ENCODE results near the gene AMN.

Gene AMN

DNA sequence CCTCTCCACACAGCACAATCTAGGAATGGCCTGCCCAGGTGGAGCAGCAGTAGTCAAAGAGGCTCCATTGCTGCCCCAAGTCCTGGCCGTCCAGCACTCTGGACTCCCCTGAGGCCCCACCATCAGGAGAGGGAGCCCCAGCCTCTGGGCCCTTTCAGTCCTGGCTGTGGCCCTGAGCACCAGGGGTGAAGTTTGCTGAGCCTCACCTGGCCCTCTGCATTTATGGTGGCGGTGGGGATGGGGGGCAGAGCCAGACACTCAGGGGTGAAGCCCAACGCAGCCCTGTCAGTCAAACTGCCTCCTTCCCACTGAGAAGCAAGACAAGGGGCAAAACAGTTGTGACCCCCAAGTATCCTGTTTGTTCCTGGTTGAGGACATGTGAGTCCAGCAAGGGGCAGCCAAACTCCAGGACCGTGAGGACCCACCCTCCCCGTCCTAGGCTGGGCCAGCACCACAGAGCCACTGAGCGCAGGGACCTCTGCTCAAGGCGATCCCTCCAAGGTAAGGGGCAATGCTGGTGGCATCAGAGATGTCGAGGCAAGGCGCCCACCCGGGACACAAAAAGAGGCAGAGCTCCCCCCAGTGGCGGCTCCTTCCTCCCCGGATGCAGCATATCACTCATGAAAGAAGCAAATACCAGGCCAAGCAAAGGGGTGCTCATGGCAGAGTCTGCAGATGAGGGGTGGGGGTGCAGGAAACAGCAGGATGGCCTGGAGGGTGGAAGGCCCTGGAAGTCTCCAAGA, 4.8 kb upstream of the AMN start:
- Histone ChIP-seq H3K4me1 (peaks cover 0 to 2% (median under 1%) of the 10 kb centered on the region in 4 donors), H3K36me3 (peaks cover 0 to under 1% (median 0%) of the 10 kb centered on the region in 3 donors), H3K27ac (no peak overlapping the region), H3K9me3 (no peaks in the 10 kb centered on the region), H3K4me3 (no peak overlapping the region), H3K27me3 (peaks cover 0 to 8% of the 10 kb centered on the region in 2 donors)
- peak in 1 of 2 donors; percentile 65 for DNase-seq
- intact Hi-C loops (cut with DNase I; ENCODE audit: low total_unique reads), result no loop called here
- TF ChIP-seq, protein P1, sequence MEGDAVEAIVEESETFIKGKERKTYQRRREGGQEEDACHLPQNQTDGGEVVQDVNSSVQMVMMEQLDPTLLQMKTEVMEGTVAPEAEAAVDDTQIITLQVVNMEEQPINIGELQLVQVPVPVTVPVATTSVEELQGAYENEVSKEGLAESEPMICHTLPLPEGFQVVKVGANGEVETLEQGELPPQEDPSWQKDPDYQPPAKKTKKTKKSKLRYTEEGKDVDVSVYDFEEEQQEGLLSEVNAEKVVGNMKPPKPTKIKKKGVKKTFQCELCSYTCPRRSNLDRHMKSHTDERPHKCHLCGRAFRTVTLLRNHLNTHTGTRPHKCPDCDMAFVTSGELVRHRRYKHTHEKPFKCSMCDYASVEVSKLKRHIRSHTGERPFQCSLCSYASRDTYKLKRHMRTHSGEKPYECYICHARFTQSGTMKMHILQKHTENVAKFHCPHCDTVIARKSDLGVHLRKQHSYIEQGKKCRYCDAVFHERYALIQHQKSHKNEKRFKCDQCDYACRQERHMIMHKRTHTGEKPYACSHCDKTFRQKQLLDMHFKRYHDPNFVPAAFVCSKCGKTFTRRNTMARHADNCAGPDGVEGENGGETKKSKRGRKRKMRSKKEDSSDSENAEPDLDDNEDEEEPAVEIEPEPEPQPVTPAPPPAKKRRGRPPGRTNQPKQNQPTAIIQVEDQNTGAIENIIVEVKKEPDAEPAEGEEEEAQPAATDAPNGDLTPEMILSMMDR (IDR thresholded peaks at IDR 0.05), result peak; percentile 43 to 46

DNA sequence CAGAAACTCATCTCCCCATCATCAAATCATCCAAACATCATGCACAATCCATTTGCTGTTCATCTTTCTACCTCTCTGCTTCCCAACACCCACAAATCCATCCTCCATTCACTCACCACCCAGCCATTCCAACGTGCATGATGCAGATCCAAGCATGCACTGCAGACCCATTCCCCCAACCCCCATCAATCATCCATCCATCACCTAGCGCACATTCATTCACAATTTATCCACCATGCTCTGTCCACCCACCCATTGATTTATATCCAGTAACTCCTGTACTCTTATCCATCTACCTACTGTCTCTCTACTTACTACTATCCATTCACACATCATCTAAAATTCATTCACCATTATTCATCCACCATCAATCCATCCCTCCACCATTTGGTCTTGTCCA, 4.0 kb upstream of the AMN start:
- peaks cover 0 to 10% (median 8%) of the 10 kb centered on the region in 4 donors for H3K4me1 ChIP-seq
- no peaks in the 10 kb centered on the region for H3K36me3 ChIP-seq
- no peaks in the 10 kb centered on the region for H3K9me3 ChIP-seq
- TF ChIP-seq, protein P1 (IDR thresholded peaks at IDR 0.05), result no peak
- intact Hi-C loops (cut with DNase I; ENCODE audit: low total_unique reads), result no loop called here
- DNase-seq, result no peak
- H3K27ac ChIP-seq, result no peak overlapping the region
- no peak overlapping the region for H3K4me3 ChIP-seq
- H3K27me3 ChIP-seq, result peaks cover 0 to 16% of the 10 kb centered on the region in 2 donors

DNA sequence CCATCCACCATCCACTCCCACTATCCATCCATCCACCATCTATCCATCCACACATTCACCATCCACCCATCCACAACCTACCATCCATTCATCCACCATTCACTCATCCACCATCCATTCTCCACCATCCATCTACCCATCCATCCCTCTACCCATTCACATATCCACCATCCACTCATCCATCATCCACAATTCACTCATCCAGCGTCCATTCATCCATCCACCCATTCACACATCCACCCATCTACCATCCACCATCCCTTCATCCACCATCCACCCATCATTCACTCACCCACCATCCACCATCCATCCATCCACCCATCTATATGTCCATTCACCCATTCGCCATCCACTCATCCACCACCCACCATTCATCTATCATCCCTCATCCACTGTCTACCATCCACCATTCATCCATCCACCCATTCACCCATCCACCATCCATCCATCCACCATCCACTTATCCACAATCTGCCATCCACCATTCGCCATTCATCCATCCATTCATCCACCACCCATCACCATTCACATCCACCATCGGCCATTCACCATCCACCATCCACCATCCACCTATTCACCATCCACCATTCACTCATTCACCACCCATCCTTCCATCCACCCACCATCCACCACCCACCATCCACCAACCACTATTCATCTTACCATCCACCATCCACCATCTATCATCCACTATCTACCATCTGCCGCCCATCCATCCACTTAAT, 2.0 kb upstream of the AMN start:
- no peaks in the 10 kb centered on the region for H3K9me3 ChIP-seq
- H3K27ac ChIP-seq, result no peak overlapping the region
- peaks cover 0 to 13% (median 8%) of the 10 kb centered on the region in 4 donors for H3K4me1 ChIP-seq
- peaks cover 0 to 36% of the 10 kb centered on the region in 2 donors for H3K27me3 ChIP-seq
- H3K4me3 ChIP-seq, result no peak overlapping the region
- TF ChIP-seq, protein P1 (IDR thresholded peaks at IDR 0.05), result no peak
- DNase-seq, result no peak
- intact Hi-C loops (cut with DNase I; ENCODE audit: low total_unique reads), result no loop called here
- no peaks in the 10 kb centered on the region for H3K36me3 ChIP-seq

DNA sequence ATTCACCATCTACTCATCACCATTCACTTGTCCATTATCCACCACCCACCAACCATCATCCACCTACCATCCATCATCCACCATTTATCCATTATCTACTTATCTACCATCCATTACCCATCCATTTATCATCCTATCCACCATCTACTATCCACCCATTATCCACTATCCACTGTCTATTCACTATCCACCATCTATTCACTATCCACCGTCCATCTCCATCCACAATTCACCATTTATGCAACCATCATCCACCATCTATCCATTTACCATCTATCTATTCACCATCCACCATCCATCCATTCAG, 1.5 kb upstream of the AMN start:
- DNase-seq, result no peak
- H3K27ac ChIP-seq, result no peak overlapping the region
- H3K4me1 ChIP-seq, result peaks cover 0 to 13% (median 8%) of the 10 kb centered on the region in 4 donors
- no peaks in the 10 kb centered on the region for H3K9me3 ChIP-seq
- peaks cover 0 to 41% of the 10 kb centered on the region in 2 donors for H3K27me3 ChIP-seq
- H3K4me3 ChIP-seq, result no peak overlapping the region
- intact Hi-C loops (cut with DNase I; ENCODE audit: low total_unique reads), result no loop called here
- TF ChIP-seq, protein P1 (IDR thresholded peaks at IDR 0.05), result no peak
- no peaks in the 10 kb centered on the region for H3K36me3 ChIP-seq

DNA sequence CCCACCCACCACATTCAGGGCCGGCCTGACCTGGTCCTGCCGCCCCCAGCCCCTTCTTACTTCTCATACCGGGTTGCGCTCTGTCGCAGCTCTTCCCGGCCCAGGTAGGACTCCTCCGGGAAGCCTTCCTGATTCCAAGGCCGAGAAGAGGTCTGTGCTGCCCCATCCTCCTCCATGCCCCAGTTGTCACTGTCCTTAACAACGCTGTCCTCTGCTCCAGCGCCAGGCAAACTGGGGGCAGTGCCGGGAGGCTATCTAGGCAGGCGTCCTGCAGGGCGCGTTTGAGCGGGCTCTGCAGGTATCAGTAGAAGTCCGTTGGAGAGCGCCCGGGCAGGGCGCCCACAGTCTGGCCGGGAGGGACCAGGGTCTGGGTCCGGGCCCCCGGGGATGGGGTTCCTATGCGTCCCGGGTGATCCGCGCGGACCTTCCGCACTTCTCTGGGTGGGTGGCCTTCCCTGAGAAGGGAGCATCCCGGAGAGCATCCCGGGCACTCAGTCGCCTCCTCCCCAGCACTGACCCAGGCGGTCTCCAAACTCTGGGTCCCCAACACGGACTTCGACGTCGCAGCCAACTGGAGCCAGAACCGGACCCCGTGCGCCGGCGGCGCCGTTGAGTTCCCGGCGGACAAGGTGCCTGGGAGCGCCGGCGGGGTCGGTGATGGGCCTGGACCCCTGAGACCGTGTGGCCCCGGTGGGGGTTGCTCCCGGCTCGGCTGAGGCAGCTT, 900 bp downstream of the AMN start:
- H3K27ac ChIP-seq, result no peak overlapping the region
- intact Hi-C loops (cut with DNase I; ENCODE audit: low total_unique reads), result no loop called here
- TF ChIP-seq, protein P1 (IDR thresholded peaks at IDR 0.05), result no peak

More for the DNA sequence above, 900 bp downstream of the AMN start:
- DNase-seq, result no peak
- Histone ChIP-seq H3K9me3 (no peaks in the 10 kb centered on the region), H3K27me3 (peaks cover 0 to 54% of the 10 kb centered on the region in 2 donors), H3K4me1 (peaks cover 0 to 20% (median 13%) of the 10 kb centered on the region in 4 donors), H3K4me3 (no peak overlapping the region), H3K36me3 (no peaks in the 10 kb centered on the region)

All from tibial artery (tissue), 4 donors.